Measurements from ENCODE around the gene PTPN5. TPM values are rescaled to one million over a fixed set of nuclear protein-coding genes. Genes with fewer than 3 reads are reported as not detected.

Gene PTPN5
- total RNA-seq, 1 experiment from 2014 or later, result not detected

DNA sequence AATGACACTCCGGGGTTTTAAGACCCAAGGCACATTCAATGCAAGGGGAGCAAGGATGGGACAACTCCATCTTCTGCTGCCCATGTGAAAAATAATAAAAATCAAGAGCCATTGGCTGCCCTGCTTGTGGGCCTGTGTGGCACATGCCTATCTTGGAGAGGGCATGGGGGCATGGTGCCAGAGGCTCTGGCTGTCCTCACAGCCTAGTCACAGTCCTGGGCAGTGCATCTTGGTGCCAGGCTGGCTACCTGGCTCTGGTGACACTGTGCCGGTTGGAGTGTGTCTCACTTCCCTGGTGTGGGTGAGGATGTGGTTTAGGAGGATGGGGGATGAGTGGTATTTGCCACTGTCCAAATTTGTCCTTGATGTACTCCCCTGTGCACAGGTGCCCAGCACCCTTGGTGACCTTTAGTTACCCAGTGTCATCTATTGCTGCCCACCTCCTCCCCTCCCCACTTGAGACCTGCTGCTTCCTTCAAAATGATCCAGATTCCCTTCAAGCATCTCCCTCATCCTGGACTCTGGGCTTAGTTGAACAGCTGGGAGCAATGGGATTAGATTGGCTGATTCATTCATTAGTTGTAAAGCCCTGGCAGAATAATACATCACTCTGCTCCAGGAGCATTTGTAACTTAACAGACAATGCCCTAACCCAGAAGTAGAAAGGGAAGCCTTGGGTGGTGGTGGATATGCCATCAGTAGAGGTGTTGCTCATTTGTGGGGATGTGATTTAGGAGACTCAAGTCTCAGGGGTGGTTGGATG, 88.4 kb downstream of the PTPN5 start:
- BruUV-seq (replicated peaks), result no TSS peak
- ATAC-seq (no peak), DNase-seq (ENCODE audit: low read depth, low spot score) (no peak)
- Histone ChIP-seq H3K4me3 (ENCODE audit: low read depth in 2 of 2, low read length in 2 of 2) (no peak overlapping the region), H3K27ac (ENCODE audit: low read length) (no peak overlapping the region), H3K27me3 (ENCODE audit: control insufficient read depth, insufficient read depth, low read length) (peaks cover 8% of the 10 kb centered on the region), H3K4me1 (ENCODE audit: control insufficient read depth, insufficient read depth, low read length) (no peaks in the 10 kb centered on the region; the same call in 1 of the 2 replicates), H3K36me3 (ENCODE audit: control insufficient read depth, insufficient read depth, low read length) (no peaks in the 10 kb centered on the region), H3K9me3 (ENCODE audit: control insufficient read depth, insufficient read depth, low read depth, low read length) (no peaks in the 10 kb centered on the region)
- POLR2A ChIA-PET, result no interaction called here
- CTCF ChIA-PET, result interaction anchor here (0.7 kb wide), 1 partner anchor 91 kb away, joined by 3 read pairs; no protein-coding TSS in a partner anchor
- in situ Hi-C loops (cut with HindIII; ENCODE audit: low pct_unique_long_range_greater_than_20kb, low sequenced_read_pairs) (no loop called here), intact Hi-C loops (cut with micrococcal nuclease; ENCODE audit: unreplicated experiment) (no loop called here)
- TF ChIP-seq POLR2AphosphoS5 (IDR thresholded peaks at IDR 0.05; ENCODE audit: low read depth, low read length) (no peak), CTCF (IDR thresholded peaks at IDR 0.05) (no peak), TCF7L2 (IDR thresholded peaks at IDR 0.05; ENCODE audit: low read depth, low read length) (no peak), SIN3A (IDR thresholded peaks at IDR 0.05; ENCODE audit: borderline replicate concordance, insufficient read depth, low read depth, low read length) (no peak)
- TF ChIP-seq, protein P1, sequence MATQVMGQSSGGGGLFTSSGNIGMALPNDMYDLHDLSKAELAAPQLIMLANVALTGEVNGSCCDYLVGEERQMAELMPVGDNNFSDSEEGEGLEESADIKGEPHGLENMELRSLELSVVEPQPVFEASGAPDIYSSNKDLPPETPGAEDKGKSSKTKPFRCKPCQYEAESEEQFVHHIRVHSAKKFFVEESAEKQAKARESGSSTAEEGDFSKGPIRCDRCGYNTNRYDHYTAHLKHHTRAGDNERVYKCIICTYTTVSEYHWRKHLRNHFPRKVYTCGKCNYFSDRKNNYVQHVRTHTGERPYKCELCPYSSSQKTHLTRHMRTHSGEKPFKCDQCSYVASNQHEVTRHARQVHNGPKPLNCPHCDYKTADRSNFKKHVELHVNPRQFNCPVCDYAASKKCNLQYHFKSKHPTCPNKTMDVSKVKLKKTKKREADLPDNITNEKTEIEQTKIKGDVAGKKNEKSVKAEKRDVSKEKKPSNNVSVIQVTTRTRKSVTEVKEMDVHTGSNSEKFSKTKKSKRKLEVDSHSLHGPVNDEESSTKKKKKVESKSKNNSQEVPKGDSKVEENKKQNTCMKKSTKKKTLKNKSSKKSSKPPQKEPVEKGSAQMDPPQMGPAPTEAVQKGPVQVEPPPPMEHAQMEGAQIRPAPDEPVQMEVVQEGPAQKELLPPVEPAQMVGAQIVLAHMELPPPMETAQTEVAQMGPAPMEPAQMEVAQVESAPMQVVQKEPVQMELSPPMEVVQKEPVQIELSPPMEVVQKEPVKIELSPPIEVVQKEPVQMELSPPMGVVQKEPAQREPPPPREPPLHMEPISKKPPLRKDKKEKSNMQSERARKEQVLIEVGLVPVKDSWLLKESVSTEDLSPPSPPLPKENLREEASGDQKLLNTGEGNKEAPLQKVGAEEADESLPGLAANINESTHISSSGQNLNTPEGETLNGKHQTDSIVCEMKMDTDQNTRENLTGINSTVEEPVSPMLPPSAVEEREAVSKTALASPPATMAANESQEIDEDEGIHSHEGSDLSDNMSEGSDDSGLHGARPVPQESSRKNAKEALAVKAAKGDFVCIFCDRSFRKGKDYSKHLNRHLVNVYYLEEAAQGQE (IDR thresholded peaks at IDR 0.05; ENCODE audit: insufficient read depth in 1 of 2, low read depth in 2 of 2, low read length in 1 of 2), result no peak

GRCh38 chr11:18701614-18702216, 89.9 kb downstream of the PTPN5 start:
- intact Hi-C loops (cut with micrococcal nuclease; ENCODE audit: unreplicated experiment), result no loop called here
- ChIA-PET CTCF (no interaction called here), POLR2A (interaction anchor here (0.5 kb wide), 1 partner anchor 277 kb away, joined by 3 read pairs; no protein-coding TSS in a partner anchor)
- BruUV-seq (replicated peaks), result no TSS peak
- no peaks in the 10 kb centered on the region for H3K9me3 ChIP-seq (ENCODE audit: control insufficient read depth, insufficient read depth, low read depth, low read length)
- no peaks in the 10 kb centered on the region; the same call in 1 of the 2 replicates for H3K4me1 ChIP-seq (ENCODE audit: control insufficient read depth, insufficient read depth, low read length)
- peaks cover 10% of the 10 kb centered on the region for H3K27me3 ChIP-seq (ENCODE audit: control insufficient read depth, insufficient read depth, low read length)
- H3K4me3 ChIP-seq (ENCODE audit: low read depth in 2 of 2, low read length in 2 of 2), result no peak overlapping the region
- H3K36me3 ChIP-seq (ENCODE audit: control insufficient read depth, insufficient read depth, low read length), result no peaks in the 10 kb centered on the region
- TF ChIP-seq CTCF (IDR thresholded peaks at IDR 0.05) (no peak), SIN3A (IDR thresholded peaks at IDR 0.05; ENCODE audit: borderline replicate concordance, insufficient read depth, low read depth, low read length) (no peak), POLR2AphosphoS5 (IDR thresholded peaks at IDR 0.05; ENCODE audit: low read depth, low read length) (no peak), TCF7L2 (IDR thresholded peaks at IDR 0.05; ENCODE audit: low read depth, low read length) (no peak)
- TF ChIP-seq, protein P1 (IDR thresholded peaks at IDR 0.05; ENCODE audit: insufficient read depth in 1 of 2, low read depth in 2 of 2, low read length in 1 of 2), result no peak
- no peak overlapping the region for H3K27ac ChIP-seq (ENCODE audit: low read length)
- no peak for DNase-seq (ENCODE audit: low read depth, low spot score)
- in situ Hi-C loops (cut with HindIII; ENCODE audit: low pct_unique_long_range_greater_than_20kb, low sequenced_read_pairs), result no loop called here
- no peak for ATAC-seq
